NK-92 treated with Interleukin-12 subunit alpha and Interleukin-12 subunit beta, amount 100 ng/mL, for 24 hours (cell line): ENCODE data around the gene SH2D3A.
A peak's percentile ranks its signal among the peaks of the same experiment; 100 is the strongest.
"Not testable (repeated sequence)": the region's sequence is repeated elsewhere in the genome, so short reads cannot be mapped to it uniquely, and the experiment has no call there.

Source experiments
- DNase-seq: peaks from one replicate; lab custom pipeline; 2025; lab: John Stamatoyannopoulos, UW

The SH2D3A gene

GRCh38 chr19:6761053-6761676, 6.1 kb downstream of the SH2D3A start:
- DNase-seq: no peak

GRCh38 chr19:6760606-6761005, 6.6 kb downstream of the SH2D3A start:
- DNase-seq: no peak

GRCh38 chr19:6754653-6755463, 12.4 kb downstream of the SH2D3A start:
- DNase-seq: no peak

GRCh38 chr19:6754136-6754535, 13.1 kb downstream of the SH2D3A start:
- no peak for DNase-seq

- DNase-seq: no peak
Observed at GRCh38 chr19:6753178-6754031, 13.8 kb downstream of the SH2D3A start.

GRCh38 chr19:6752256-6753177, 14.7 kb downstream of the SH2D3A start:
- no peak for DNase-seq

- no peak for DNase-seq
Observed at GRCh38 chr19:6751189-6751588, 16.0 kb downstream of the SH2D3A start.

GRCh38 chr19:6750062-6750461, 17.2 kb downstream of the SH2D3A start:
- DNase-seq: no peak

- not testable (repeated sequence) for DNase-seq
Observed at GRCh38 chr19:6748543-6748942, 18.7 kb downstream of the SH2D3A start.

- DNase-seq: no peak
Observed at GRCh38 chr19:6745965-6746364, 21.3 kb downstream of the SH2D3A start.

GRCh38 chr19:6744381-6745301, 22.6 kb downstream of the SH2D3A start:
- no peak for DNase-seq

GRCh38 chr19:6743714-6744380, 23.4 kb downstream of the SH2D3A start:
- DNase-seq: no peak

- no peak for DNase-seq
Observed at GRCh38 chr19:6743066-6743465, 24.2 kb downstream of the SH2D3A start.

GRCh38 chr19:6740589-6741343, 26.5 kb downstream of the SH2D3A start:
- DNase-seq: no peak

- DNase-seq: no peak
Observed at GRCh38 chr19:6739883-6740588, 27.2 kb downstream of the SH2D3A start.

GRCh38 chr19:6739390-6739882, 27.8 kb downstream of the SH2D3A start, which contains the start of gene TRIP10:
Gene TRIP10, plus strand, starts transcription at chr19:6739680. Its CDS starts 82 bp downstream, at chr19:6739762.
- peak; percentile 75 for DNase-seq

GRCh38 chr19:6738787-6739389, 28.3 kb downstream of the SH2D3A start:
- no peak for DNase-seq
